ENCODE measurements around the gene SNAPIN.
"Not testable (repeated sequence)": the region's sequence is repeated elsewhere in the genome, so short reads cannot be mapped to it uniquely, and the experiment has no call there.

The SNAPIN gene

GRCh38 chr1:153638261-153638660 lies 20.2 kb upstream of the SNAPIN start:
- DNase-seq (ENCODE audit: low spot score) = no peak
- no peak overlapping the region for H3K4me3 ChIP-seq (ENCODE audit: severe bottlenecking)
- ATAC-seq (ENCODE audit: low read depth) = no peak
- H3K27me3 ChIP-seq (ENCODE audit: insufficient read depth, poor library complexity, severe bottlenecking) = no peaks in the 10 kb centered on the region
- H3K4me1 ChIP-seq (ENCODE audit: insufficient read depth, poor library complexity, severe bottlenecking) = no peaks in the 10 kb centered on the region
- no peaks in the 10 kb centered on the region for H3K9me3 ChIP-seq (ENCODE audit: severe bottlenecking)
- no peak overlapping the region for H3K27ac ChIP-seq (ENCODE audit: poor library complexity, severe bottlenecking)
- H3K36me3 ChIP-seq (ENCODE audit: low read depth) = peaks cover 86% of the 10 kb centered on the region
- TF ChIP-seq CTCF (IDR thresholded peaks at IDR 0.05; ENCODE audit: poor library complexity, severe bottlenecking) = no peak

DNA sequence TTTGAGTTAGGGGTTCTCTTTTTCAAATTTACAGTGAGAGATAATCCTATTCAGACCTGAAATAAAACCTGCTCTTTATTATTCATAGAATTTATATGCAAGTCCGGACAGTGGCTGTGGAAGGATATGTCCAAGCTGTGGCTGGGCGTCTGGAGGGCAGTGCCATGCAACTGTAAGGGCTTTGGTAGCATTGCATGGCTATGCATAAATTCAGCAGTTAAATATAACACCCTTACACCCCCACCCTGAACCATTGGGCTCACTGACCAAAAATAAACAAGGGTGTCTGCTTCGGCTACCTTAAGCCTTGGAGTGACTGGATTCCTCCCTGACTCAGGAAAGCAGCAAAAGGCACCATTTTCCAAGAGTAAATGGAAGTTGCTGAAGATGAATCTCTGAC lies 19.2 kb upstream of the SNAPIN start:
- Histone ChIP-seq H3K36me3 (ENCODE audit: low read depth) (peaks cover 96% of the 10 kb centered on the region), H3K4me3 (ENCODE audit: severe bottlenecking) (no peak overlapping the region), H3K9me3 (ENCODE audit: severe bottlenecking) (no peaks in the 10 kb centered on the region), H3K27ac (ENCODE audit: poor library complexity, severe bottlenecking) (no peak overlapping the region), H3K27me3 (ENCODE audit: insufficient read depth, poor library complexity, severe bottlenecking) (no peaks in the 10 kb centered on the region), H3K4me1 (ENCODE audit: insufficient read depth, poor library complexity, severe bottlenecking) (no peaks in the 10 kb centered on the region)
- ATAC-seq (ENCODE audit: low read depth) (no peak), DNase-seq (ENCODE audit: low spot score) (no peak)
- no peak for TF ChIP-seq CTCF (IDR thresholded peaks at IDR 0.05; ENCODE audit: poor library complexity, severe bottlenecking)

- H3K36me3 ChIP-seq (ENCODE audit: low read depth) = peaks cover 100% of the 10 kb centered on the region
- not testable (repeated sequence) for H3K27ac ChIP-seq (ENCODE audit: poor library complexity, severe bottlenecking); H3K4me1 ChIP-seq (ENCODE audit: insufficient read depth, poor library complexity, severe bottlenecking); H3K27me3 ChIP-seq (ENCODE audit: insufficient read depth, poor library complexity, severe bottlenecking); H3K4me3 ChIP-seq (ENCODE audit: severe bottlenecking); ATAC-seq (ENCODE audit: low read depth); H3K9me3 ChIP-seq (ENCODE audit: severe bottlenecking); DNase-seq (ENCODE audit: low spot score)
Observed at GRCh38 chr1:153640213-153640612, 18.3 kb upstream of the SNAPIN start.

- no peaks in the 10 kb centered on the region for H3K9me3 ChIP-seq (ENCODE audit: severe bottlenecking)
- ATAC-seq (ENCODE audit: low read depth) (no peak), DNase-seq (ENCODE audit: low spot score) (no peak)
- no peak overlapping the region for H3K4me3 ChIP-seq (ENCODE audit: severe bottlenecking)
- no peak overlapping the region for H3K27ac ChIP-seq (ENCODE audit: poor library complexity, severe bottlenecking)
- H3K36me3 ChIP-seq (ENCODE audit: low read depth) = peaks cover 100% of the 10 kb centered on the region
- H3K4me1 ChIP-seq (ENCODE audit: insufficient read depth, poor library complexity, severe bottlenecking) = no peaks in the 10 kb centered on the region
- no peaks in the 10 kb centered on the region for H3K27me3 ChIP-seq (ENCODE audit: insufficient read depth, poor library complexity, severe bottlenecking)
- TF ChIP-seq CTCF (IDR thresholded peaks at IDR 0.05; ENCODE audit: poor library complexity, severe bottlenecking) = no peak
Observed at GRCh38 chr1:153640861-153641260, 17.6 kb upstream of the SNAPIN start.

DNA sequence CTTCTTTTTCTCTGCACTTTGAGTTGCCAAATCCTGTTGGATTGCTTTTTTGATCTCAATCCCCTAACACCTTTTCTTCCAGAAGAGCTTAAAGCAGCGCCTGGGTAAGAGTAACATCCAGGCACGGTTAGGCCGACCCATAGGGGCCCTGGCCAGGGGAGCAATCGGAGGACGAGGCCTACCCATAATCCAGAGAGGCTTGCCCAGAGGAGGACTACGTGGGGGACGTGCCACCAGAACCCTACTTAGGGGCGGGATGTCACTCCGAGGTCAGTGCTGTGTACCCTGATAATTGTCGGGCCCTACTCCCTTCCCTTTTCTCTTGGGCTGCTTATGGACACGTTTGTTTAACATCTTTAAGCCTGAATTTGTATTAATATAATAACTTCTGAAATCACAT lies 16.3 kb upstream of the SNAPIN start:
- H3K36me3 ChIP-seq (ENCODE audit: low read depth) = peaks cover 88% of the 10 kb centered on the region
- no peak for TF ChIP-seq CTCF (IDR thresholded peaks at IDR 0.05; ENCODE audit: poor library complexity, severe bottlenecking)
- no peaks in the 10 kb centered on the region for H3K27me3 ChIP-seq (ENCODE audit: insufficient read depth, poor library complexity, severe bottlenecking)
- H3K4me3 ChIP-seq (ENCODE audit: severe bottlenecking) = no peak overlapping the region
- H3K9me3 ChIP-seq (ENCODE audit: severe bottlenecking) = no peaks in the 10 kb centered on the region
- DNase-seq (ENCODE audit: low spot score) (no peak), ATAC-seq (ENCODE audit: low read depth) (no peak)
- no peak overlapping the region for H3K27ac ChIP-seq (ENCODE audit: poor library complexity, severe bottlenecking)
- H3K4me1 ChIP-seq (ENCODE audit: insufficient read depth, poor library complexity, severe bottlenecking) = no peaks in the 10 kb centered on the region

All from RWPE2 (cell line).